Stimulated activated naive CD8-positive, alpha-beta T cell treated with anti-CD3 and anti-CD28 coated beads, Interleukin-15, Interleukin-2, amounts not matched to agents 100 U/mL and 50 U/mL, for 24 hours (primary cell): Measurements from ENCODE around the gene COL20A1.
"Not testable (repeated sequence)": the region's sequence is repeated elsewhere in the genome, so short reads cannot be mapped to it uniquely, and the experiment has no call there.

Experiments
- ATAC-seq: fragments of 150-1000 bp; cut with Tn5 transposase; one replicate; pipeline ENCODE4 v1.10.0; 2021
- DNase-seq: peaks from one replicate; pipeline ENCODE4 v3.0.0; 2021

The COL20A1 gene

GRCh38 chr20:63335060-63335459, 42.1 kb downstream of the COL20A1 start:
- not testable (repeated sequence) for DNase-seq, ATAC-seq

GRCh38 chr20:63335711-63336110, 42.7 kb downstream of the COL20A1 start:
- ATAC-seq, result no peak

GRCh38 chr20:63336232-63336752, 43.3 kb downstream of the COL20A1 start:
- no peak for DNase-seq
- no peak for ATAC-seq

More at GRCh38 chr20:63335711-63336110, 42.7 kb downstream of the COL20A1 start:
- no peak for DNase-seq

GRCh38 chr20:63337786-63338420, 44.9 kb downstream of the COL20A1 start:
- DNase-seq, result no peak

GRCh38 chr20:63339154-63340094, 46.4 kb downstream of the COL20A1 start:
- DNase-seq, result not testable (repeated sequence)

More at GRCh38 chr20:63337786-63338420, 44.9 kb downstream of the COL20A1 start:
- no peak for ATAC-seq

GRCh38 chr20:63340158-63340688, 47.2 kb downstream of the COL20A1 start:
- not testable (repeated sequence) for ATAC-seq, DNase-seq

More at GRCh38 chr20:63339154-63340094, 46.4 kb downstream of the COL20A1 start:
- not testable (repeated sequence) for ATAC-seq

- no peak for DNase-seq
- no peak for ATAC-seq
Observed at GRCh38 chr20:63342561-63343459, 49.8 kb downstream of the COL20A1 start.

GRCh38 chr20:63343460-63344445, 50.8 kb downstream of the COL20A1 start:
- no peak for ATAC-seq
- no peak for DNase-seq

GRCh38 chr20:63344616-63345327, 51.8 kb downstream of the COL20A1 start:
- no peak for ATAC-seq
- DNase-seq, result no peak

GRCh38 chr20:63345328-63346100, 52.5 kb downstream of the COL20A1 start:
- no peak for DNase-seq

GRCh38 chr20:63346131-63347080, 53.4 kb downstream of the COL20A1 start:
- no peak for ATAC-seq
- DNase-seq, result no peak

More at GRCh38 chr20:63345328-63346100, 52.5 kb downstream of the COL20A1 start:
- ATAC-seq, result no peak

GRCh38 chr20:63347081-63347741, 54.2 kb downstream of the COL20A1 start:
- DNase-seq (no peak), ATAC-seq (no peak)

- ATAC-seq, result no peak
- no peak for DNase-seq
Observed at GRCh38 chr20:63347950-63348827, 55.2 kb downstream of the COL20A1 start.

GRCh38 chr20:63348828-63349515, 56.0 kb downstream of the COL20A1 start:
- DNase-seq (no peak), ATAC-seq (no peak)

GRCh38 chr20:63349516-63349895, 56.5 kb downstream of the COL20A1 start:
- no peak for DNase-seq
- ATAC-seq, result no peak
